ENCODE results near the gene KCNJ15.

- TF ChIP-seq POLR2A (IDR thresholded peaks at IDR 0.05): no peak
- no peak for TF ChIP-seq CTCF (IDR thresholded peaks at IDR 0.05 in 8 of 11, conservative IDR thresholded peaks at IDR 0.05 in 3 of 11)
Observed at GRCh38 chr21:38291874-38292273, 35.1 kb downstream of the KCNJ15 start.

All from spleen (tissue), 7 donors.